AG09309 (cell line): ENCODE results near the gene MUSTN1.

Source experiments
- DNase-seq: peaks from one replicate; pipeline ENCODE4 v3.0.0-alpha.2; 2010; ENCODE audit warnings: low read depth
- H3K4me3 ChIP-seq: 2 replicates; pipeline ENCODE4 v1.5.1; 2011; ENCODE audit warnings: mild to moderate bottlenecking, low read depth, low read length, moderate library complexity; ENCODE audit not compliant: control insufficient read depth
- CTCF ChIP-seq: IDR thresholded peaks from 2 replicates; pipeline ENCODE4 v1.5.1; 2011; ENCODE audit warnings: mild to moderate bottlenecking, low read depth, low read length, inconsistent platforms; ENCODE audit not compliant: insufficient read depth, control insufficient read depth; ENCODE audit errors: missing control alignments

MUSTN1 gene

GRCh38 chr3:52839268-52839575 lies 4.4 kb upstream of the MUSTN1 start:
- no peak overlapping the region for H3K4me3 ChIP-seq
- TF ChIP-seq CTCF: no peak
- no peak for DNase-seq

- H3K4me3 ChIP-seq: no peak overlapping the region
- no peak for TF ChIP-seq CTCF
- no peak for DNase-seq
Measured at GRCh38 chr3:52838561-52839267, 3.9 kb upstream of the MUSTN1 start.

GRCh38 chr3:52836986-52837385 lies 2.2 kb upstream of the MUSTN1 start:
- no peak overlapping the region for H3K4me3 ChIP-seq
- DNase-seq: no peak
- TF ChIP-seq CTCF: no peak

GRCh38 chr3:52836471-52836845 lies 1.6 kb upstream of the MUSTN1 start:
- no peak overlapping the region for H3K4me3 ChIP-seq
- no peak for TF ChIP-seq CTCF
- DNase-seq: no peak

- no peak overlapping the region for H3K4me3 ChIP-seq
- no peak for DNase-seq
- no peak for TF ChIP-seq CTCF
Measured at GRCh38 chr3:52835766-52836470, 1.1 kb upstream of the MUSTN1 start.

GRCh38 chr3:52833202-52833601 lies 1.6 kb downstream of the MUSTN1 start:
- no peak for TF ChIP-seq CTCF
- no peak overlapping the region for H3K4me3 ChIP-seq
- no peak for DNase-seq
